GM18507 (cell line): ENCODE measurements around the gene TTLL11.

Experiments
- DNase-seq: peaks from one replicate; pipeline ENCODE4 v3.0.0; 2011; ENCODE audit warnings: low read depth; ENCODE audit not compliant: insufficient read length; ENCODE audit errors: extremely low spot score
- FAIRE-seq: peaks from 2 replicates; lab custom pipeline; 2011; peaks lifted over from hg19 to GRCh38; lab: Jason Lieb, UNC

TTLL11 gene

GRCh38 chr9:121927636-121928035 is 165.5 kb downstream of the TTLL11 start:
- no peak for FAIRE-seq
- DNase-seq: no peak

GRCh38 chr9:121927081-121927480 is 166.0 kb downstream of the TTLL11 start:
- FAIRE-seq (no peak), DNase-seq (no peak)

- no peak for FAIRE-seq
- no peak for DNase-seq
Observed at GRCh38 chr9:121926351-121926801, 166.7 kb downstream of the TTLL11 start.

GRCh38 chr9:121925935-121926334 is 167.2 kb downstream of the TTLL11 start:
- FAIRE-seq (no peak), DNase-seq (no peak)

- DNase-seq (no peak), FAIRE-seq (no peak)
Observed at GRCh38 chr9:121924700-121925099, 168.4 kb downstream of the TTLL11 start.

- no peak for DNase-seq
- FAIRE-seq: no peak
Observed at GRCh38 chr9:121921444-121921843, 171.7 kb downstream of the TTLL11 start.

GRCh38 chr9:121917375-121918335 is 175.5 kb downstream of the TTLL11 start:
- FAIRE-seq (no peak), DNase-seq (no peak)

- FAIRE-seq: no peak
- no peak for DNase-seq
Observed at GRCh38 chr9:121915304-121915625, 177.8 kb downstream of the TTLL11 start.

GRCh38 chr9:121914604-121915303 is 178.4 kb downstream of the TTLL11 start:
- DNase-seq (no peak), FAIRE-seq (no peak)

- no peak for FAIRE-seq
Observed at GRCh38 chr9:121914017-121914595, 179.0 kb downstream of the TTLL11 start.

GRCh38 chr9:121912812-121913627 is 180.1 kb downstream of the TTLL11 start:
- FAIRE-seq (no peak), DNase-seq (no peak)

More at GRCh38 chr9:121914017-121914595, 179.0 kb downstream of the TTLL11 start:
- no peak for DNase-seq

- FAIRE-seq (no peak), DNase-seq (no peak)
Observed at GRCh38 chr9:121910491-121911040, 182.5 kb downstream of the TTLL11 start.

- no peak for FAIRE-seq
- DNase-seq: no peak
Observed at GRCh38 chr9:121909111-121909510, 184.0 kb downstream of the TTLL11 start.

- FAIRE-seq: no peak
- DNase-seq: no peak
Observed at GRCh38 chr9:121906074-121906870, 186.8 kb downstream of the TTLL11 start.

GRCh38 chr9:121902461-121903135 is 190.5 kb downstream of the TTLL11 start:
- no peak for DNase-seq
- no peak for FAIRE-seq

GRCh38 chr9:121901616-121902015 is 191.5 kb downstream of the TTLL11 start:
- FAIRE-seq: no peak

GRCh38 chr9:121900163-121900562 is 192.9 kb downstream of the TTLL11 start:
- FAIRE-seq (no peak), DNase-seq (no peak)

More at GRCh38 chr9:121901616-121902015, 191.5 kb downstream of the TTLL11 start:
- DNase-seq: no peak

GRCh38 chr9:121898856-121899255 is 194.3 kb downstream of the TTLL11 start:
- FAIRE-seq (no peak), DNase-seq (no peak)
